Endothelial cell of umbilical vein (primary cell): ENCODE measurements around the gene LRRC41. TPM values are rescaled to one million over a fixed set of nuclear protein-coding genes. Genes with fewer than 3 reads are reported as not detected.

ENCODE experiments used
- BruUV-seq: library from RNA; stranded (reverse); fragments of 400-500 nt; replicated peaks from 2 replicates; lab custom pipeline; 2021; lab: Mats Ljungman, UMichigan
- CTCF ChIA-PET: fragments of 300-600, 350-600 bp; sonication (Branson Sonifier 250); formaldehyde crosslinking; loops from one replicate; lab custom pipeline; 2021; ENCODE audit warnings: antibody characterized with exemption, inconsistent platforms; lab: Charles Lee
- POLR2A ChIA-PET: fragments of 300-600, 350-600 bp; sonication (Branson Sonifier 250); formaldehyde crosslinking; loops from one replicate; lab custom pipeline; 2021; ENCODE audit warnings: antibody characterized with exemption, inconsistent platforms; lab: Charles Lee
- DNase-seq: peaks from one replicate; pipeline ENCODE4 v3.0.0-alpha.2; 2011; ENCODE audit warnings: low read depth, low spot score
- FAIRE-seq: peaks from 2 replicates; lab custom pipeline; 2011; peaks lifted over from hg19 to GRCh38; lab: Jason Lieb, UNC
- H2AFZ ChIP-seq: 2 replicates; pipeline ENCODE4 v1.6.0; 2012; ENCODE audit warnings: low read depth, low read length, control low read depth, inconsistent platforms
- H3K27ac ChIP-seq: 2 replicates; pipeline ENCODE4 v1.5.1; 2011; ENCODE audit warnings: low read depth, mild to moderate bottlenecking, control low read depth, low read length, moderate library complexity; ENCODE audit not compliant: insufficient read depth
- H3K27me3 ChIP-seq, 2 experiments: 2 replicates each; pipeline versions ENCODE4 v1.6.0 to v1.6.1; 2011; ENCODE audit warnings: low read length in 2 of 2, mixed read lengths in 1 of 2; ENCODE audit not compliant: control insufficient read depth in 2 of 2, insufficient read depth in 2 of 2
- H3K36me3 ChIP-seq, 2 experiments: 2 replicates in 1 of 2; 3 replicates in 1 of 2; pipeline ENCODE4 v1.5.1; 2011; ENCODE audit warnings: low read length in 2 of 2, mild to moderate bottlenecking in 1 of 2, moderate library complexity in 1 of 2; ENCODE audit not compliant: control insufficient read depth in 2 of 2, insufficient read depth in 2 of 2; ENCODE audit errors: extremely low read depth in 1 of 2
- H3K4me1 ChIP-seq: 3 replicates; pipeline ENCODE4 v1.5.1; 2011; ENCODE audit warnings: mild to moderate bottlenecking, low read length; ENCODE audit not compliant: control insufficient read depth, insufficient read depth; ENCODE audit errors: extremely low read depth
- H3K4me2 ChIP-seq: 2 replicates; pipeline ENCODE4 v1.6.1; 2011; ENCODE audit warnings: low read length, control low read depth, mixed read lengths; ENCODE audit not compliant: insufficient read depth
- H3K4me3 ChIP-seq, 3 experiments: fragments of 200-600 bp in 1 of 3; sonication (generic), shearing (Covaris generic) in 1 of 3; replicated peaks in 1 of 3; 2 replicates each; pipeline ENCODE4 v1.5.1; 2011 to 2016; ENCODE audit warnings: control low read depth in 3 of 3, low read length in 3 of 3, mild to moderate bottlenecking in 2 of 3, inconsistent platforms in 1 of 3, low read depth in 1 of 3, moderate library complexity in 1 of 3; ENCODE audit not compliant: insufficient read depth in 1 of 3
- H3K79me2 ChIP-seq: 2 replicates; pipeline ENCODE4 v1.6.0; 2012; ENCODE audit warnings: low read length, inconsistent platforms; ENCODE audit not compliant: control insufficient read depth, insufficient read depth
- H3K9ac ChIP-seq: replicated peaks from 2 replicates; pipeline ENCODE3; 2011; ENCODE audit warnings: low read length, control low read depth; ENCODE audit not compliant: insufficient read depth; ENCODE audit errors: extremely low read depth
- H3K9me1 ChIP-seq: replicated peaks from 3 replicates; pipeline ENCODE4 v1.6.0; 2011; ENCODE audit warnings: mild to moderate bottlenecking, low read length; ENCODE audit not compliant: control insufficient read depth, insufficient read depth; ENCODE audit errors: extremely low read depth
- H3K9me3 ChIP-seq: replicated peaks from 2 replicates; pipeline ENCODE4 v1.5.1; 2012; ENCODE audit warnings: low read length, inconsistent platforms; ENCODE audit not compliant: control insufficient read depth, insufficient read depth
- H4K20me1 ChIP-seq: replicated peaks from 2 replicates; pipeline ENCODE3; 2011; ENCODE audit warnings: mild to moderate bottlenecking, low read length; ENCODE audit not compliant: control insufficient read depth, insufficient read depth; ENCODE audit errors: extremely low read depth
- CTCF ChIP-seq, 2 donors: IDR thresholded peaks; 1 replicate in 1 of 2; 2 replicates in 1 of 2; pipeline ENCODE4 v1.5.1; 2011; ENCODE audit warnings: low read length in 2 of 2, mild to moderate bottlenecking in 2 of 2, moderate library complexity in 2 of 2, control low read depth in 1 of 2, inconsistent platforms in 1 of 2, low read depth in 1 of 2; ENCODE audit not compliant: insufficient read depth in 1 of 2; ENCODE audit errors: extremely low read depth in 1 of 2
- EZH2 ChIP-seq: IDR thresholded peaks from 2 replicates; pipeline ENCODE4 v1.6.1; 2012; ENCODE audit warnings: borderline replicate concordance, low read depth, mild to moderate bottlenecking, moderate library complexity, low read length, inconsistent platforms; ENCODE audit not compliant: severe bottlenecking
- FOS ChIP-seq: IDR thresholded peaks from 2 replicates; pipeline ENCODE4 v1.6.1; 2011; ENCODE audit warnings: mild to moderate bottlenecking, low read length, moderate library complexity, borderline replicate concordance; ENCODE audit not compliant: insufficient read depth
- GATA2 ChIP-seq: IDR thresholded peaks from 2 replicates; pipeline ENCODE4 v1.7.0; 2011; ENCODE audit warnings: low read depth, mild to moderate bottlenecking, moderate library complexity, mixed read lengths, low read length; ENCODE audit not compliant: insufficient read length, insufficient read depth
- JUN ChIP-seq: IDR thresholded peaks from 2 replicates; pipeline ENCODE4 v1.6.1; 2011; ENCODE audit warnings: borderline replicate concordance, low read depth; ENCODE audit not compliant: insufficient read length, insufficient read depth
- MAX ChIP-seq: IDR thresholded peaks from 2 replicates; pipeline ENCODE4 v1.6.1; 2011; ENCODE audit not compliant: insufficient read depth, insufficient read length
- MYC ChIP-seq: IDR thresholded peaks from one replicate; pipeline ENCODE4 v1.6.1; 2011; ENCODE audit warnings: mild to moderate bottlenecking, low read depth, low read length
- POLR2A ChIP-seq: IDR thresholded peaks from 2 replicates; pipeline ENCODE4 v1.6.1; 2012; ENCODE audit warnings: low read depth, mild to moderate bottlenecking, control low read depth, low read length
- POLR2AphosphoS5 ChIP-seq: IDR thresholded peaks from 2 replicates; pipeline ENCODE4 v1.6.1; 2012; ENCODE audit warnings: low read depth, mild to moderate bottlenecking, control low read depth, low read length, moderate library complexity; ENCODE audit not compliant: insufficient read depth
- dilution Hi-C: fragments of 300-500 bp; cut with MboI; formaldehyde crosslinking; loops from one replicate; pipeline ENCODE4 v1.15.0; 2019; ENCODE audit warnings: low sequenced_read_pairs; ENCODE audit not compliant: extremely low pct_ligation_motif_present
- intact Hi-C: fragments of 100-400 bp; cut with micrococcal nuclease; formaldehyde crosslinking; loops from one replicate; pipeline ENCODE4 v1.10.0; 2022
- polyA plus RNA-seq, 4 experiments: library from polyadenylated mRNA; depleted of rRNA in 3 of 4; stranded (reverse) in 3 of 4; unstranded in 1 of 4; fragments of >200 nt; gene quantifications; 2 replicates each; pipeline versions ENCODE4 v1.2.1 to v1.2.3, GENCODE V29; 2011 to 2012; ENCODE audit warnings: missing spikeins in 1 of 4
- total RNA-seq: library from RNA; stranded (reverse); gene quantifications from 2 replicates; pipeline ENCODE4 v1.2.3, GENCODE V29; 2021

The LRRC41 gene
- total and polyA plus RNA-seq, 2 donors (not counting 3 experiments of a cell fraction or from before 2014, with no cell fraction given), result 69.2 to 91.1 TPM

- no TSS peak for BruUV-seq
- H3K27me3 ChIP-seq, result no peaks in the 10 kb centered on the region
- no peak for DNase-seq
- H3K9me1 ChIP-seq, result no peaks in the 10 kb centered on the region
- ChIA-PET CTCF (interaction anchor here (0.8 to 1.3 kb wide), 3 partner anchors 9 to 96 kb away, joined by 3 to 6 read pairs (median 4); partner anchors contain the start of gene RAD54L), POLR2A (no interaction called here)
- no peaks in the 10 kb centered on the region for H3K9me3 ChIP-seq
- H3K4me3 ChIP-seq, result no peak overlapping the region
- intact Hi-C loops, result loop anchor here (5.0 kb wide), 1 partner anchor 161 kb away; no protein-coding TSS in a partner anchor
- H4K20me1 ChIP-seq, result no peaks in the 10 kb centered on the region
- H3K9ac ChIP-seq, result no peak overlapping the region
- dilution Hi-C loops, result no loop called here
- H3K27ac ChIP-seq, result no peak overlapping the region
- H2AFZ ChIP-seq, result no peak overlapping the region
- peaks cover 10% of the 10 kb centered on the region for H3K4me1 ChIP-seq
- FAIRE-seq, result no peak
- TF ChIP-seq MAX (no peak), JUN (no peak), GATA2 (no peak), CTCF (IDR thresholded peaks at IDR 0.05; ENCODE audit: extremely low read depth in 1 of 2, insufficient read depth in 1 of 2, low read depth in 1 of 2, low read length in 2 of 2) (no peak), POLR2A (no peak), FOS (no peak), POLR2AphosphoS5 (no peak), MYC (no peak), EZH2 (no peak)
- peaks cover 24% of the 10 kb centered on the region for H3K79me2 ChIP-seq
- no peak overlapping the region for H3K4me2 ChIP-seq
- H3K36me3 ChIP-seq, result peaks cover 3 to 15% of the 10 kb centered on the region in 2 experiments
Observed at GRCh38 chr1:46342677-46343350, 39.4 kb upstream of the LRRC41 start.
